Neuronal stem cell (in vitro differentiated cells): Measurements from ENCODE around the gene PARD3B.

Experiments
- DNase-seq: peaks from one replicate; pipeline ENCODE4 v3.0.0-alpha.2; 2013; ENCODE audit warnings: low spot score
- H2AFZ ChIP-seq: one replicate; pipeline ENCODE4 v1.6.1; 2013; ENCODE audit warnings: mild to moderate bottlenecking, low read length, inconsistent platforms
- H2AK5ac ChIP-seq: 2 replicates; pipeline ENCODE4 v1.6.1; 2013; ENCODE audit warnings: low read depth, mild to moderate bottlenecking, inconsistent platforms, low read length, moderate library complexity, mixed read lengths
- H2BK120ac ChIP-seq: 2 replicates; pipeline ENCODE4 v1.6.1; 2013; ENCODE audit warnings: low read depth, mild to moderate bottlenecking, inconsistent platforms, low read length, moderate library complexity, mixed read lengths
- H2BK12ac ChIP-seq: one replicate; pipeline ENCODE4 v1.6.1; 2013; ENCODE audit warnings: low read length, inconsistent platforms
- H2BK15ac ChIP-seq: 2 replicates; pipeline ENCODE4 v1.6.1; 2013; ENCODE audit warnings: mild to moderate bottlenecking, low read length, inconsistent platforms, mixed read lengths
- H2BK5ac ChIP-seq: one replicate; pipeline ENCODE4 v1.6.1; 2013; ENCODE audit warnings: inconsistent platforms, mild to moderate bottlenecking, low read length, moderate library complexity
- H3K14ac ChIP-seq: one replicate; pipeline ENCODE4 v1.6.1; 2013; ENCODE audit warnings: low read length, inconsistent platforms
- H3K18ac ChIP-seq: 2 replicates; pipeline ENCODE4 v1.6.1; 2013; ENCODE audit warnings: low read length, inconsistent platforms
- H3K23ac ChIP-seq: 2 replicates; pipeline ENCODE4 v1.6.1; 2013; ENCODE audit warnings: low read depth, mild to moderate bottlenecking, mixed read lengths, low read length, inconsistent platforms; ENCODE audit not compliant: poor library complexity
- H3K27ac ChIP-seq: replicated peaks from 3 replicates; pipeline ENCODE4 v1.5.1; 2013; ENCODE audit warnings: low read length, inconsistent platforms
- H3K27me3 ChIP-seq, 3 experiments: 2 replicates each; pipeline ENCODE4 v1.6.1; 2013; ENCODE audit warnings: low read length in 3 of 3, mild to moderate bottlenecking in 2 of 3, inconsistent platforms in 1 of 3, low read depth in 1 of 3, mixed read lengths in 1 of 3, moderate library complexity in 1 of 3; ENCODE audit not compliant: control insufficient read depth in 3 of 3, insufficient read depth in 3 of 3
- H3K36me3 ChIP-seq, 2 donors: replicated peaks in 1 of 2; 2 replicates each; pipeline ENCODE4 v1.6.1; 2013; ENCODE audit warnings: low read length in 2 of 2; ENCODE audit not compliant: control insufficient read depth in 2 of 2, insufficient read depth in 2 of 2
- H3K4ac ChIP-seq: 2 replicates; pipeline ENCODE4 v1.6.1; 2013; ENCODE audit warnings: inconsistent platforms, mild to moderate bottlenecking, low read length, moderate library complexity
- H3K4me1 ChIP-seq, 2 donors: 1 replicate in 1 of 2; 2 replicates in 1 of 2; pipeline ENCODE4 v1.6.1; 2013; ENCODE audit warnings: low read length in 2 of 2, low read depth in 1 of 2; ENCODE audit not compliant: control insufficient read depth in 2 of 2, insufficient read depth in 1 of 2
- H3K4me2 ChIP-seq: one replicate; pipeline ENCODE4 v1.6.1; 2013; ENCODE audit warnings: mild to moderate bottlenecking, low read length, inconsistent platforms; ENCODE audit not compliant: insufficient read depth, poor library complexity, severe bottlenecking
- H3K4me3 ChIP-seq, 2 donors: 2 replicates each; pipeline ENCODE4 v1.5.1; 2013; ENCODE audit warnings: low read length in 2 of 2, mild to moderate bottlenecking in 2 of 2, inconsistent platforms in 1 of 2, moderate library complexity in 1 of 2
- H3K79me1 ChIP-seq: one replicate; pipeline ENCODE4 v1.6.1; 2013; ENCODE audit warnings: low read depth, mild to moderate bottlenecking, inconsistent platforms, low read length, moderate library complexity
- H3K9ac ChIP-seq: one replicate; pipeline ENCODE4 v1.6.1; 2013; ENCODE audit warnings: mild to moderate bottlenecking, low read depth, low read length, inconsistent platforms; ENCODE audit not compliant: poor library complexity
- H3K9me3 ChIP-seq, 2 donors: replicated peaks in 1 of 2; 2 replicates each; pipeline versions ENCODE3 to v1.6.1; 2013; ENCODE audit warnings: low read length in 2 of 2, mild to moderate bottlenecking in 2 of 2, inconsistent platforms in 1 of 2, low read depth in 1 of 2, mixed read lengths in 1 of 2, moderate library complexity in 1 of 2; ENCODE audit not compliant: control insufficient read depth in 2 of 2, insufficient read depth in 1 of 2
- H4K8ac ChIP-seq: one replicate; pipeline ENCODE4 v1.6.1; 2013; ENCODE audit warnings: low read depth, mild to moderate bottlenecking, inconsistent platforms, low read length, moderate library complexity
- H4K91ac ChIP-seq: one replicate; pipeline ENCODE4 v1.6.1; 2013; ENCODE audit warnings: low read length, low read depth, mild to moderate bottlenecking, inconsistent platforms; ENCODE audit not compliant: poor library complexity
- WGBS, 2 donors: extraction: QIAGEN DNeasy Blood & Tissue Kit; methylation state at CpG; one replicate each; pipeline ENCODE4 v1.1.7; 2013; ENCODE audit warnings: missing lambda C conversion rate in 2 of 2, mixed read lengths in 1 of 2; ENCODE audit not compliant: insufficient read length in 2 of 2, insufficient replicate concordance in 1 of 2; ENCODE audit errors: extremely low coverage in 2 of 2; 5-methylcytosine and 5-hydroxymethylcytosine counted together

The PARD3B gene

GRCh38 chr2:204743393-204743960 is 198.2 kb downstream of the PARD3B start:
- no peak overlapping the region for H3K27ac ChIP-seq
- no peaks in the 10 kb centered on the region for H3K79me1 ChIP-seq
- no peak overlapping the region for H3K14ac ChIP-seq
- no peak overlapping the region for H3K18ac ChIP-seq
- no peak overlapping the region for H3K23ac ChIP-seq
- no peak overlapping the region for H2AFZ ChIP-seq
- DNase-seq: no peak
- no peak overlapping the region for H4K8ac ChIP-seq
- H2BK120ac ChIP-seq: no peak overlapping the region
- no peak overlapping the region for H2BK15ac ChIP-seq
- no peak overlapping the region for H3K4me3 ChIP-seq
- no peak overlapping the region for H2AK5ac ChIP-seq
- H3K27me3 ChIP-seq: no peaks in the 10 kb centered on the region
- H4K91ac ChIP-seq: no peak overlapping the region
- no CpG with 5 or more reads among the region's 2 CpGs for WGBS, 2 donors
- H3K4me2 ChIP-seq: no peak overlapping the region
- no peak overlapping the region for H3K9ac ChIP-seq
- no peak overlapping the region for H2BK5ac ChIP-seq
- no peak overlapping the region for H3K4ac ChIP-seq
- H3K4me1 ChIP-seq: no peaks in the 10 kb centered on the region
- H3K9me3 ChIP-seq: peaks cover 0 to 10% of the 10 kb centered on the region in 2 donors
- no peak overlapping the region for H2BK12ac ChIP-seq
- no peaks in the 10 kb centered on the region for H3K36me3 ChIP-seq

- H2BK120ac ChIP-seq: no peak overlapping the region
- H2BK5ac ChIP-seq: no peak overlapping the region
- no peak overlapping the region for H3K4me2 ChIP-seq
- H3K18ac ChIP-seq: no peak overlapping the region
- H3K9me3 ChIP-seq: peaks cover 0 to 10% of the 10 kb centered on the region in 2 donors
- no CpG with 5 or more reads among the region's 2 CpGs for WGBS, 2 donors
- no peak overlapping the region for H4K8ac ChIP-seq
- no peak overlapping the region for H3K9ac ChIP-seq
- H2BK12ac ChIP-seq: no peak overlapping the region
- H3K14ac ChIP-seq: no peak overlapping the region
- no peaks in the 10 kb centered on the region for H3K27me3 ChIP-seq
- no peak overlapping the region for H3K23ac ChIP-seq
- H3K4me1 ChIP-seq: no peaks in the 10 kb centered on the region
- H2BK15ac ChIP-seq: no peak overlapping the region
- no peak overlapping the region for H4K91ac ChIP-seq
- no peak overlapping the region for H3K4me3 ChIP-seq
- no peaks in the 10 kb centered on the region for H3K36me3 ChIP-seq
- no peak overlapping the region for H2AK5ac ChIP-seq
- no peak overlapping the region for H3K4ac ChIP-seq
- H2AFZ ChIP-seq: no peak overlapping the region
- DNase-seq: no peak
- no peaks in the 10 kb centered on the region for H3K79me1 ChIP-seq
- H3K27ac ChIP-seq: no peak overlapping the region
These were observed 199.2 kb downstream of the PARD3B start for GRCh38 chr2:204744506-204744905.

- Histone ChIP-seq H3K4ac (no peak overlapping the region), H2BK120ac (no peak overlapping the region)
- no CpG with 5 or more reads among the region's 2 CpGs for WGBS, 2 donors
These were observed 203.0 kb downstream of the PARD3B start for GRCh38 chr2:204748286-204748685.

GRCh38 chr2:204749319-204749718 is 204.0 kb downstream of the PARD3B start:
- no peak for DNase-seq
- Histone ChIP-seq H3K79me1 (no peaks in the 10 kb centered on the region), H2BK15ac (no peak overlapping the region), H3K27ac (no peak overlapping the region), H3K23ac (no peak overlapping the region), H3K36me3 (no peaks in the 10 kb centered on the region), H2BK12ac (no peak overlapping the region), H3K9me3 (no peaks in the 10 kb centered on the region), H3K4me3 (no peak overlapping the region), H2AK5ac (no peak overlapping the region), H3K27me3 (no peaks in the 10 kb centered on the region), H2AFZ (no peak overlapping the region), H3K14ac (no peak overlapping the region), H3K9ac (no peak overlapping the region), H4K91ac (no peak overlapping the region), H4K8ac (no peak overlapping the region), H2BK120ac (no peak overlapping the region), H3K4ac (no peak overlapping the region), H3K18ac (no peak overlapping the region), H2BK5ac (no peak overlapping the region), H3K4me1 (no peaks in the 10 kb centered on the region), H3K4me2 (no peak overlapping the region)
- no CpG with 5 or more reads among the region's 3 CpGs for WGBS, 2 donors

More at GRCh38 chr2:204748286-204748685, 203.0 kb downstream of the PARD3B start:
- H3K4me1 ChIP-seq: no peaks in the 10 kb centered on the region
- H3K4me2 ChIP-seq: no peak overlapping the region
- H3K27ac ChIP-seq: no peak overlapping the region
- no peaks in the 10 kb centered on the region for H3K36me3 ChIP-seq
- H2AK5ac ChIP-seq: no peak overlapping the region
- no peaks in the 10 kb centered on the region for H3K27me3 ChIP-seq
- no peaks in the 10 kb centered on the region for H3K79me1 ChIP-seq
- no peak overlapping the region for H3K4me3 ChIP-seq
- no peak overlapping the region for H2BK5ac ChIP-seq
- no peak overlapping the region for H3K14ac ChIP-seq
- H2BK15ac ChIP-seq: no peak overlapping the region
- DNase-seq: no peak
- H3K9ac ChIP-seq: no peak overlapping the region
- H4K8ac ChIP-seq: no peak overlapping the region
- H2BK12ac ChIP-seq: no peak overlapping the region
- H2AFZ ChIP-seq: no peak overlapping the region
- no peak overlapping the region for H4K91ac ChIP-seq
- no peak overlapping the region for H3K18ac ChIP-seq
- H3K9me3 ChIP-seq: peaks cover 0 to 2% of the 10 kb centered on the region in 2 donors
- no peak overlapping the region for H3K23ac ChIP-seq
